Mesothelial cell of epicardium (in vitro differentiated cells): ENCODE results near the gene ELP6. TPM values are rescaled to one million over a fixed set of nuclear protein-coding genes. Genes with fewer than 3 reads are reported as not detected.

ENCODE experiments used
- DNase-seq, 2 experiments: peaks; one replicate each; pipeline ENCODE4 v3.0.0; 2021; ENCODE audit warnings: low spot score in 2 of 2; ENCODE audit not compliant: unreplicated experiment in 2 of 2
- H3K27ac Mint-ChIP-seq: 2 replicates; pipeline ENCODE4 v1.8.0; 2021; ENCODE audit warnings: mixed read lengths
- H3K27me3 Mint-ChIP-seq: 2 replicates; pipeline ENCODE4 v1.8.0; 2021; ENCODE audit warnings: low read depth, mixed read lengths
- H3K36me3 Mint-ChIP-seq: 2 replicates; pipeline ENCODE4 v1.8.0; 2021; ENCODE audit warnings: mixed read lengths
- H3K4me1 Mint-ChIP-seq: 2 replicates; pipeline ENCODE4 v1.8.0; 2021; ENCODE audit warnings: mixed read lengths
- H3K4me3 Mint-ChIP-seq: 2 replicates; pipeline ENCODE4 v1.8.0; 2021; ENCODE audit warnings: mild to moderate bottlenecking, moderate library complexity, mixed read lengths
- H3K9me3 Mint-ChIP-seq: 2 replicates; pipeline ENCODE4 v1.8.0; 2021; ENCODE audit warnings: mixed read lengths
- total RNA-seq: library from RNA; stranded (reverse); gene quantifications from 3 replicates; pipeline ENCODE4 v1.2.1, GENCODE V29; 2021
- TF ChIP-seq, protein P1 (sequence below): fragments of 200-600 bp; sonication (generic); IDR thresholded peaks from one replicate; pipeline ENCODE4 v1.5.0; 2021; ENCODE audit warnings: antibody characterized with exemption; ENCODE audit not compliant: unreplicated experiment

Gene ELP6
- total RNA-seq, 1 donor from 2014 or later = 45.5 TPM

DNA sequence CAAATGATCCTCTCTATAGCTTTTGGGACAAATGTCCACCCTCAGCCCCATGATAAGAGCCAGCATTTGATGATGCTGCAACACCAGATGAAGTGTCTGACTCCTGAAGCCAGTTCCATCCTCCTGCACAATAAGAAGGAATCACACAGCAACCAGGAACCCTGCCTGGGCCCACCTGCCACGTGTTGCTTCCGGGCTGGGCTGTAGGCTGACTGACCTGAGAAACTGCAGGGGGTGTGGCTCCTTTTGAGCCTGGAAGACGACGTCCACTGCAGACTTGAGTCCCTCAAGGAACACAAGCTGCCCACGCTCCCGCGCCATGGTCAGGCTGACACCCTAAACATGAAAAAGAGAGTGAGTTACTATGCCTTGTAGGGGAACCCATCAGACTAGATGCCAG is 9.4 kb downstream of the ELP6 start:
- H3K4me1 Mint-ChIP-seq = no peaks in the 10 kb centered on the region
- H3K27me3 Mint-ChIP-seq = no peaks in the 10 kb centered on the region
- DNase-seq = no peak
- H3K9me3 Mint-ChIP-seq = no peaks in the 10 kb centered on the region
- peaks cover 36% of the 10 kb centered on the region for H3K36me3 Mint-ChIP-seq
- TF ChIP-seq, protein P1, sequence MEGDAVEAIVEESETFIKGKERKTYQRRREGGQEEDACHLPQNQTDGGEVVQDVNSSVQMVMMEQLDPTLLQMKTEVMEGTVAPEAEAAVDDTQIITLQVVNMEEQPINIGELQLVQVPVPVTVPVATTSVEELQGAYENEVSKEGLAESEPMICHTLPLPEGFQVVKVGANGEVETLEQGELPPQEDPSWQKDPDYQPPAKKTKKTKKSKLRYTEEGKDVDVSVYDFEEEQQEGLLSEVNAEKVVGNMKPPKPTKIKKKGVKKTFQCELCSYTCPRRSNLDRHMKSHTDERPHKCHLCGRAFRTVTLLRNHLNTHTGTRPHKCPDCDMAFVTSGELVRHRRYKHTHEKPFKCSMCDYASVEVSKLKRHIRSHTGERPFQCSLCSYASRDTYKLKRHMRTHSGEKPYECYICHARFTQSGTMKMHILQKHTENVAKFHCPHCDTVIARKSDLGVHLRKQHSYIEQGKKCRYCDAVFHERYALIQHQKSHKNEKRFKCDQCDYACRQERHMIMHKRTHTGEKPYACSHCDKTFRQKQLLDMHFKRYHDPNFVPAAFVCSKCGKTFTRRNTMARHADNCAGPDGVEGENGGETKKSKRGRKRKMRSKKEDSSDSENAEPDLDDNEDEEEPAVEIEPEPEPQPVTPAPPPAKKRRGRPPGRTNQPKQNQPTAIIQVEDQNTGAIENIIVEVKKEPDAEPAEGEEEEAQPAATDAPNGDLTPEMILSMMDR = no peak
- no peak overlapping the region for H3K4me3 Mint-ChIP-seq
- H3K27ac Mint-ChIP-seq = no peak overlapping the region

DNA sequence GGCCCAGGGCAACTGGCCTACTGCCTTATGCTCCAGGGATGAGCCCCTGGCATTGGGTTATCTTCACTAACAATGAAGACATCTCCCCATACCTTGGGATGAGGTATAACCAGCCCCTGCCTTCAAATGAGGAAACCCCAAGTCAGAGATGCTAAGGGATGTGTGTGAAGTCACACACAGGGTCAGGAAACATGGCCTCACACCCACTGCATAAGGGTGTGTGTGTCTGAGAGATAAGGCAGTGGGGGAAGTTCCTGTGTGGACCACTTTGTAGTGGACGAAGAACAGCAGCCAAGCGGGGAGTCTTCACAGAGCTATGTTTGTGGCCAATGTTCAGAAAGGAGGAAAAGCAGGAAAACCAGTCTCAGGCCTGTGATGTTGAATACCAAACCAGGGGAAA is 10.5 kb downstream of the ELP6 start:
- H3K36me3 Mint-ChIP-seq = peaks cover 39% of the 10 kb centered on the region

DNA sequence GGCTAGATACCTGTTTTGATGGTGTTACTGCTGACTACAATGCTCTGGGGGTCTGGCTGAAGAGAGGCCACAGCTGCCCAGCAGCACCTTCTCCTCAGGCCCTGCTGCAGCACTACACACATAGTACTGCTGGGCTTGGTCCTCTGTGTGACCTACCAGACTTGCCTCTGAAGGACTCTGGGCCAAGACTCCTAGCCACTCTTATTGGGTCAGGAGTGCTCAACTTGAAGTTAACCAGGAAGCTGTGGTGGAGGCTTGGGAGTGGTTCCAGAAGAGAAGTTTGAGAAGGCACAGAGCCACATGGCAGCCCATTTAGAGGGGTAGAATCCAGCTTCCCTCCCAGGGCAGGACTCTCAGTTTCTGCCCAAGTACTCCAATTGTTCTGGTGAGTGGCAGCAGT is 16.6 kb downstream of the ELP6 start:
- peak overlapping the region; percentile 30 for H3K27ac Mint-ChIP-seq
- peaks cover 40% of the 10 kb centered on the region for H3K36me3 Mint-ChIP-seq
- H3K9me3 Mint-ChIP-seq = no peaks in the 10 kb centered on the region
- no peaks in the 10 kb centered on the region for H3K4me1 Mint-ChIP-seq
- H3K27me3 Mint-ChIP-seq = no peaks in the 10 kb centered on the region
- no peak overlapping the region for H3K4me3 Mint-ChIP-seq
- TF ChIP-seq, protein P1 = no peak
- no peak for DNase-seq

More for the DNA sequence above, 10.5 kb downstream of the ELP6 start:
- no peaks in the 10 kb centered on the region for H3K9me3 Mint-ChIP-seq
- no peak for DNase-seq
- H3K4me1 Mint-ChIP-seq = no peaks in the 10 kb centered on the region
- no peaks in the 10 kb centered on the region for H3K27me3 Mint-ChIP-seq
- H3K4me3 Mint-ChIP-seq = no peak overlapping the region
- no peak overlapping the region for H3K27ac Mint-ChIP-seq
- TF ChIP-seq, protein P1 = no peak

DNA sequence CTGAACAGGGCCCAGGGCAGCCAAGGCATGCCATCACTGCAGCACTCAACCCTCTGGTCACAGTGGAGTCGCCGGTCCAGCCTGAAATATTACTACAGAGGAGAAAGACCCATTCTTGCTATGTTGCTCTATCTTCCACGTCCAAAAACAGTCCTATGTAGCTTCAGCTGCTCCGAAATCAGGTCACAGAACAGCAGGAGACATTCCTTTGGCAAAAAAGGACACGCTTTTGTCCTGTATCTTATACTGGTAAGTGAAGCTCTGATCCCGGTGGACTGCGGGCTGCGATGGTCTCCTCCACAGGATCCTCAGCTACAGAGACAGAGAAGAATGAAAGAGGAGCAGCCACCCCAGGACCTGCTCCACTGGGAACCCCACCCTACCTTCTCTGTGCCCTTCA is 17.6 kb downstream of the ELP6 start:
- Mint-ChIP-seq H3K27ac (no peak overlapping the region), H3K27me3 (no peaks in the 10 kb centered on the region), H3K9me3 (no peaks in the 10 kb centered on the region), H3K36me3 (peaks cover 34% of the 10 kb centered on the region), H3K4me1 (no peaks in the 10 kb centered on the region), H3K4me3 (no peak overlapping the region)
- TF ChIP-seq, protein P1 = no peak
- no peak for DNase-seq

DNA sequence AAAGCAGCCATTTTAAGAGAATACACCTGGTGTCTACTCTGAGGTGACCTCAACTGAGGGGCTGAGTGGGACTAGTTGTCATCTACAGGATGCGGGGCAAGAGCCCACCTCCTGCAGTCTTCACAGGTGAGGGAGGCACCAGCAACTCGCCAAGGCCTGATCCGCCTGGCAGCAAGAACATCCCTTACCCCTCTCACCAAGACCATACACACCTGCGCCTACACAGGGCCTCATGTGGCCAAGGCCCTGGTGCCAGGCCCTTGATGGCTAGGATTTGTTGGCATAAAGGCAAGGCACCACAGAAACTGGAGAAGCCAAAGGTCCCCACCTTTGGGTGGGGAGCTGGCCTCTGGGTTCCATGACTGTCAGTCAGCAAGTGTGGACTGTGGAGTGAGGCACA is 18.4 kb downstream of the ELP6 start:
- H3K27me3 Mint-ChIP-seq = no peaks in the 10 kb centered on the region
- no peaks in the 10 kb centered on the region for H3K9me3 Mint-ChIP-seq
- TF ChIP-seq, protein P1 = no peak
- no peak for DNase-seq
- peaks cover 30% of the 10 kb centered on the region for H3K36me3 Mint-ChIP-seq
- H3K4me1 Mint-ChIP-seq = no peaks in the 10 kb centered on the region
- no peak overlapping the region for H3K27ac Mint-ChIP-seq
- H3K4me3 Mint-ChIP-seq = no peak overlapping the region

DNA sequence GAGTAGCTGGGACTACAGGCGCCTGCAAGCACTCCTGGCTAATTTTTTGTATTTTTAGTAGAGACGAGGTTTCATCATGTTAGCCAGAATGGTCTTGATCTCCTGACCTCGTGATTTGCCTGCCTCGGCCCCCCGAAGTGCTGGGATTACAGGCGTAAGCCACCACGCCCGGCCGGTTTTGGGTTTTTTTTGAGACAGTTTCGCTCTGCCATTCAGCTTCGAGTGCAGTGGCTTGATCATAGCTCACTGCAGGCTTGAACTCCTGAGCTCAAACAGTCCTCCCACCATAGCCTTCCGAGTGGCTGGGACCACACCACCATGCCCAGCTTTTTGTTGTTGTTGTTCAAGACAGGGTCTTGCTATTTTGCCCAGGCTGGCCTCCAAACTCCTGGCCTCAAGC is 21.7 kb downstream of the ELP6 start:
- TF ChIP-seq, protein P1 = no peak
- H3K27ac Mint-ChIP-seq = no peak overlapping the region
- no peaks in the 10 kb centered on the region for H3K4me1 Mint-ChIP-seq
- H3K36me3 Mint-ChIP-seq = peaks cover 18% of the 10 kb centered on the region
- H3K9me3 Mint-ChIP-seq = no peaks in the 10 kb centered on the region
- H3K27me3 Mint-ChIP-seq = no peaks in the 10 kb centered on the region
- H3K4me3 Mint-ChIP-seq = no peak overlapping the region
- no peak for DNase-seq
